ENCODE results near the gene TRPM4.

- TF ChIP-seq POLR2A (IDR thresholded peaks at IDR 0.05) (no peak), CTCF (IDR thresholded peaks at IDR 0.05) (peak in 3 of 4 experiments; percentile 66 to 70 (median 66)), EP300 (IDR thresholded peaks at IDR 0.05) (no peak)
These were observed 43.6 kb upstream of the TRPM4 start, which contains the start of gene LIN7B for GRCh38 chr19:49113762-49114629.

Data from gastroesophageal sphincter (tissue), 3 donors.